GM12875 (cell line): ENCODE data around the gene PRM3.

Experiments
- H3K4me3 ChIP-seq: one replicate; pipeline ENCODE4 v1.5.1; 2011; ENCODE audit warnings: low read depth, low read length, control low read depth
- CTCF ChIP-seq: IDR thresholded peaks from 2 replicates; pipeline ENCODE4 v1.5.1; 2011; ENCODE audit warnings: low read depth, mild to moderate bottlenecking, control low read depth, inconsistent platforms, low read length, moderate library complexity, borderline replicate concordance; ENCODE audit not compliant: insufficient read depth

Gene PRM3

GRCh38 chr16:11238272-11239202 is 34.9 kb downstream of the PRM3 start:
- no peak for TF ChIP-seq CTCF
- H3K4me3 ChIP-seq: no peak overlapping the region

- no peak for TF ChIP-seq CTCF
- no peak overlapping the region for H3K4me3 ChIP-seq
Observed at GRCh38 chr16:11236461-11237254, 36.8 kb downstream of the PRM3 start.

GRCh38 chr16:11235703-11235991 is 37.8 kb downstream of the PRM3 start:
- TF ChIP-seq CTCF: no peak
- H3K4me3 ChIP-seq: no peak overlapping the region

GRCh38 chr16:11234884-11235702 is 38.3 kb downstream of the PRM3 start:
- no peak overlapping the region for H3K4me3 ChIP-seq
- TF ChIP-seq CTCF: no peak

GRCh38 chr16:11233727-11234376 is 39.6 kb downstream of the PRM3 start:
- no peak overlapping the region for H3K4me3 ChIP-seq
- TF ChIP-seq CTCF: no peak

- H3K4me3 ChIP-seq: no peak overlapping the region
- no peak for TF ChIP-seq CTCF
Observed at GRCh38 chr16:11232852-11233726, 40.3 kb downstream of the PRM3 start.
